ENCODE results near the gene DPP6.

DPP6 gene

GRCh38 chr7:154884348-154884920 lies 832.2 kb downstream of the DPP6 start:
- Histone ChIP-seq H3K9ac (ENCODE audit: low read depth, low read length, poor library complexity, severe bottlenecking) (no peak overlapping the region), H3K9me3 (ENCODE audit: insufficient read depth, low read depth, low read length) (peaks cover 18% of the 10 kb centered on the region; the same call in 1 of the 2 replicates), H3K4me3 (ENCODE audit: low read length, poor library complexity, severe bottlenecking) (no peak overlapping the region), H3K79me2 (ENCODE audit: insufficient read depth, low read length) (no peaks in the 10 kb centered on the region), H4K20me1 (ENCODE audit: insufficient read depth, low read length, poor library complexity, severe bottlenecking) (no peaks in the 10 kb centered on the region), H3F3A (ENCODE audit: low read depth) (no peaks in the 10 kb centered on the region), H3K9me2 (replicated peaks; ENCODE audit: low read depth, low read length) (no peaks in the 10 kb centered on the region), H3K27me3 (ENCODE audit: insufficient read depth, low read length, poor library complexity, severe bottlenecking) (no peaks in the 10 kb centered on the region), H3K4me2 (ENCODE audit: low read depth, low read length, poor library complexity, severe bottlenecking) (no peak overlapping the region), H3K36me3 (ENCODE audit: insufficient read depth, low read length) (no peaks in the 10 kb centered on the region), H2AFZ (ENCODE audit: low read length) (no peak overlapping the region), H3K4me1 (ENCODE audit: insufficient read depth, low read length, poor library complexity, severe bottlenecking) (no peaks in the 10 kb centered on the region)
- TF ChIP-seq EZH2phosphoT487 (IDR thresholded peaks at IDR 0.05; ENCODE audit: borderline replicate concordance) (no peak), CTCF (conservative IDR thresholded peaks at IDR 0.05; ENCODE audit: low read length) (no peak)

- H3K79me2 ChIP-seq (ENCODE audit: insufficient read depth, low read length): no peaks in the 10 kb centered on the region
- no peaks in the 10 kb centered on the region for H3F3A ChIP-seq (ENCODE audit: low read depth)
- no peak overlapping the region for H3K9ac ChIP-seq (ENCODE audit: low read depth, low read length, poor library complexity, severe bottlenecking)
- H3K9me3 ChIP-seq (ENCODE audit: insufficient read depth, low read depth, low read length): peaks cover 18% of the 10 kb centered on the region; the same call in 1 of the 2 replicates
- H3K27me3 ChIP-seq (ENCODE audit: insufficient read depth, low read length, poor library complexity, severe bottlenecking): no peaks in the 10 kb centered on the region
- H3K36me3 ChIP-seq (ENCODE audit: insufficient read depth, low read length): no peaks in the 10 kb centered on the region
- no peak overlapping the region for H2AFZ ChIP-seq (ENCODE audit: low read length)
- TF ChIP-seq EZH2phosphoT487 (IDR thresholded peaks at IDR 0.05; ENCODE audit: borderline replicate concordance) (no peak), CTCF (conservative IDR thresholded peaks at IDR 0.05; ENCODE audit: low read length) (no peak)
- no peaks in the 10 kb centered on the region for H3K4me1 ChIP-seq (ENCODE audit: insufficient read depth, low read length, poor library complexity, severe bottlenecking)
- no peaks in the 10 kb centered on the region for H3K9me2 ChIP-seq (replicated peaks; ENCODE audit: low read depth, low read length)
- no peaks in the 10 kb centered on the region for H4K20me1 ChIP-seq (ENCODE audit: insufficient read depth, low read length, poor library complexity, severe bottlenecking)
- H3K4me2 ChIP-seq (ENCODE audit: low read depth, low read length, poor library complexity, severe bottlenecking): no peak overlapping the region
- H3K4me3 ChIP-seq (ENCODE audit: low read length, poor library complexity, severe bottlenecking): no peak overlapping the region
These were observed 834.4 kb downstream of the DPP6 start for GRCh38 chr7:154886591-154886990.

- no peaks in the 10 kb centered on the region for H4K20me1 ChIP-seq (ENCODE audit: insufficient read depth, low read length, poor library complexity, severe bottlenecking)
- H3K9me3 ChIP-seq (ENCODE audit: insufficient read depth, low read depth, low read length): peaks cover 11% of the 10 kb centered on the region; the same call in 1 of the 2 replicates
- H3K4me3 ChIP-seq (ENCODE audit: low read length, poor library complexity, severe bottlenecking): no peak overlapping the region
- H3K4me2 ChIP-seq (ENCODE audit: low read depth, low read length, poor library complexity, severe bottlenecking): no peak overlapping the region
- no peaks in the 10 kb centered on the region for H3K9me2 ChIP-seq (replicated peaks; ENCODE audit: low read depth, low read length)
- no peaks in the 10 kb centered on the region for H3K36me3 ChIP-seq (ENCODE audit: insufficient read depth, low read length)
- H3K27me3 ChIP-seq (ENCODE audit: insufficient read depth, low read length, poor library complexity, severe bottlenecking): no peaks in the 10 kb centered on the region
- H3F3A ChIP-seq (ENCODE audit: low read depth): no peaks in the 10 kb centered on the region
- no peaks in the 10 kb centered on the region for H3K79me2 ChIP-seq (ENCODE audit: insufficient read depth, low read length)
- TF ChIP-seq EZH2phosphoT487 (IDR thresholded peaks at IDR 0.05; ENCODE audit: borderline replicate concordance) (no peak), CTCF (conservative IDR thresholded peaks at IDR 0.05; ENCODE audit: low read length) (no peak)
- no peak overlapping the region for H3K9ac ChIP-seq (ENCODE audit: low read depth, low read length, poor library complexity, severe bottlenecking)
- no peaks in the 10 kb centered on the region for H3K4me1 ChIP-seq (ENCODE audit: insufficient read depth, low read length, poor library complexity, severe bottlenecking)
- no peak overlapping the region for H2AFZ ChIP-seq (ENCODE audit: low read length)
These were observed 836.5 kb downstream of the DPP6 start for GRCh38 chr7:154888690-154889089.

Data from Loucy (cell line).